ENCODE results near the gene PFDN2.

Gene PFDN2

DNA sequence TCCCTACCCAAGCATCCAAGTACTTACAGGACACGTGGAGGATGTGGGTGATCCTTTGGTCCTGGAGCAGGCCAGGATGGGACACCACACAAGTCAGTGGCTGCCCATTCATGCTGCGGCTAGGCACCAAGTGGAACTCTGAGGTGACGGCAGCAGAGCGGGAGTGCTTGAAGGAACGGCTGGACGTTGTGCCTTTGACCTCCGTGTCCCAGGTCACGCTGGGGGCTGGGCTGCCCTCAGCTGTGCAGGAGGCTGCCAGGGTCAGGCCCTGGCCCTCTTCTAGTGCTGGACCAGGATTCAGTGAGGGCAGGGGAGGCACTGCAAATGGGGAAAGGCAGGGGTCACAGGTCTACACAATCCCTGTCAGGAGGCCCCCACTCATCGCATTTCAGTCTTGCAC is 40.4 kb downstream of the PFDN2 start:
- TF ChIP-seq, protein P1, sequence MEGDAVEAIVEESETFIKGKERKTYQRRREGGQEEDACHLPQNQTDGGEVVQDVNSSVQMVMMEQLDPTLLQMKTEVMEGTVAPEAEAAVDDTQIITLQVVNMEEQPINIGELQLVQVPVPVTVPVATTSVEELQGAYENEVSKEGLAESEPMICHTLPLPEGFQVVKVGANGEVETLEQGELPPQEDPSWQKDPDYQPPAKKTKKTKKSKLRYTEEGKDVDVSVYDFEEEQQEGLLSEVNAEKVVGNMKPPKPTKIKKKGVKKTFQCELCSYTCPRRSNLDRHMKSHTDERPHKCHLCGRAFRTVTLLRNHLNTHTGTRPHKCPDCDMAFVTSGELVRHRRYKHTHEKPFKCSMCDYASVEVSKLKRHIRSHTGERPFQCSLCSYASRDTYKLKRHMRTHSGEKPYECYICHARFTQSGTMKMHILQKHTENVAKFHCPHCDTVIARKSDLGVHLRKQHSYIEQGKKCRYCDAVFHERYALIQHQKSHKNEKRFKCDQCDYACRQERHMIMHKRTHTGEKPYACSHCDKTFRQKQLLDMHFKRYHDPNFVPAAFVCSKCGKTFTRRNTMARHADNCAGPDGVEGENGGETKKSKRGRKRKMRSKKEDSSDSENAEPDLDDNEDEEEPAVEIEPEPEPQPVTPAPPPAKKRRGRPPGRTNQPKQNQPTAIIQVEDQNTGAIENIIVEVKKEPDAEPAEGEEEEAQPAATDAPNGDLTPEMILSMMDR (IDR thresholded peaks at IDR 0.05; ENCODE audit: extremely low read depth, missing control alignments) = no peak
- no peak for DNase-seq (ENCODE audit: low spot score)

DNA sequence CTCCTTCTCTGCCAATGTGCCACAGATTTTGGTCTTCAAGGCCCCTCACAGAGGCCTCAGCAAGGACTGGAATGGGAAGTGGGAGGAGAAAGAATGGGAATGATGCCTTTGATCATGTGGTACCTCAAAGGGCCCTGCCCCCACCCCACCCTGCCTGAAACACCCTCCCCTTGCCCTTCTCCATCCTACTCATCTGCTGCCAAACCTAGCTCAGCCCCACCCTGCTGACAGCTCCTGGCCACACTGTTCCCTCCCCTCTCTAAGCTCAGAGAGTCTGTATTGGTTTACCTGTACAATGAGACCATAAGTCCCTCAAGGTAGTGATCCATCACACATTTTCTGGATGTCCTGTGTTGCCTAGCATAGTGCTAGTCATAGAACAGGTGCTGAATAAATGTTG is 41.4 kb downstream of the PFDN2 start:
- DNase-seq (ENCODE audit: low spot score) = no peak
- TF ChIP-seq, protein P1 (IDR thresholded peaks at IDR 0.05; ENCODE audit: extremely low read depth, missing control alignments) = no peak

- TF ChIP-seq, protein P1 (IDR thresholded peaks at IDR 0.05; ENCODE audit: extremely low read depth, missing control alignments) = no peak
- DNase-seq (ENCODE audit: low spot score) = no peak
Observed at GRCh38 chr1:161074676-161075368, 43.0 kb downstream of the PFDN2 start.

GRCh38 chr1:161073474-161074121 is 44.2 kb downstream of the PFDN2 start:
- DNase-seq (ENCODE audit: low spot score) = no peak
- TF ChIP-seq, protein P1 (IDR thresholded peaks at IDR 0.05; ENCODE audit: extremely low read depth, missing control alignments) = no peak

GRCh38 chr1:161072751-161073449 is 44.9 kb downstream of the PFDN2 start:
- DNase-seq (ENCODE audit: low spot score) = no peak
- TF ChIP-seq, protein P1 (IDR thresholded peaks at IDR 0.05; ENCODE audit: extremely low read depth, missing control alignments) = no peak

DNA sequence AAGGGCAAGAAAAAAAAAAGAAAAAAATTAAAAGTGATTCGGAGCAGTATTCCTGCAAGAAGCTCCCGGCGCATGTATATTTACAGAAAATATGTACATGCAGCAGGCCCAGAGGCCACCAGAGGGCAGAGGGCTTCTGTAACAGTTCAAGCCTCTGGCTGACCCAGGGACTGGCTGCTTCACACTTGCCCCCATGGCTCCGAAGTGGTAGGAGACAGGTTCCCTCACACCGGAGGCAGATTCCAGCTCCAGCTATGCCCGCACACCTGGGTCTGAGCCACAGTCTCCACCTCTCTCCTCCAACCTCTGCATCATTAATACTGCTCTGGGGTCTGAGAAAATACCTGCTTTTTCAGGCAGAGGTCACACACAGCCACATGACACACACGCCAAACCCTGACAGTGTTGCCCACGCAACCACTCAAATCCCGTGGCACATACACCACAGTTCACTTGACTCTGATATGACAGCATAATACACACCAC is 45.9 kb downstream of the PFDN2 start:
- DNase-seq (ENCODE audit: low spot score) = peak; percentile 86
- TF ChIP-seq, protein P1 (IDR thresholded peaks at IDR 0.05; ENCODE audit: extremely low read depth, missing control alignments) = peak; percentile 74

- TF ChIP-seq, protein P1 (IDR thresholded peaks at IDR 0.05; ENCODE audit: extremely low read depth, missing control alignments) = no peak
- DNase-seq (ENCODE audit: low spot score) = no peak
Observed at GRCh38 chr1:161070761-161071160, 47.1 kb downstream of the PFDN2 start.

All from GM20000 (cell line).